SK-N-SH treated with all-trans-retinoic acid at 6 μM for 48 hours (cell line): ENCODE data around the gene CAVIN1.
A peak's percentile ranks its signal among the peaks of the same experiment; 100 is the strongest.

Experiments used
- ATAC-seq: fragments of 200-7000 bp; cut with Tn5 transposase; 3 replicates; pipeline ENCODE4 v1.9.1; 2020; ENCODE audit warnings: mild to moderate bottlenecking, moderate library complexity
- BACH2 ChIP-seq: fragments of 250-450 bp; sonication (Bioruptor Pico); IDR thresholded peaks from 2 replicates; pipeline ENCODE4 v1.9.0; 2021; ENCODE audit warnings: mild to moderate bottlenecking, borderline replicate concordance
- CSDC2 ChIP-seq: fragments of 250-450 bp; sonication (Bioruptor Pico); IDR thresholded peaks from 2 replicates; pipeline ENCODE4 v1.5.0; 2020; ENCODE audit warnings: mild to moderate bottlenecking, moderate library complexity
- ESRRG ChIP-seq: fragments of 250-450 bp; sonication (Bioruptor Pico); IDR thresholded peaks from 2 replicates; pipeline ENCODE4 v1.6.1; 2021; ENCODE audit warnings: mild to moderate bottlenecking
- GLIS3 ChIP-seq: fragments of 250-450 bp; sonication (Bioruptor Pico); IDR thresholded peaks from 2 replicates; pipeline ENCODE4 v1.5.0; 2020; ENCODE audit warnings: mild to moderate bottlenecking, moderate library complexity
- OSR1 ChIP-seq: fragments of 250-450 bp; sonication (Bioruptor Pico); IDR thresholded peaks from 2 replicates; pipeline ENCODE4 v1.8.0; 2022; ENCODE audit warnings: moderate library complexity, mild to moderate bottlenecking, inconsistent platforms
- PPARA ChIP-seq: fragments of 250-450 bp; sonication (Bioruptor Pico); IDR thresholded peaks from 2 replicates; pipeline ENCODE4 v1.5.0; 2020; ENCODE audit warnings: mild to moderate bottlenecking, borderline replicate concordance
- RARB ChIP-seq: fragments of 250-450 bp; sonication (Bioruptor Pico); IDR thresholded peaks from 2 replicates; pipeline ENCODE4 v1.8.0; 2021; ENCODE audit warnings: mild to moderate bottlenecking, moderate library complexity
- SNAI2 ChIP-seq: fragments of 250-450 bp; sonication (Bioruptor Pico); IDR thresholded peaks from 2 replicates; pipeline ENCODE4 v1.5.0; 2020; ENCODE audit warnings: mild to moderate bottlenecking, moderate library complexity
- TCF4 ChIP-seq: fragments of 250-450 bp; sonication (Bioruptor Pico); IDR thresholded peaks from 2 replicates; pipeline ENCODE4 v1.8.0; 2021; ENCODE audit warnings: mild to moderate bottlenecking, moderate library complexity, borderline replicate concordance
- TOX ChIP-seq: fragments of 250-450 bp; sonication (Bioruptor Pico); IDR thresholded peaks from 2 replicates; pipeline ENCODE4 v1.8.0; 2021; ENCODE audit warnings: mild to moderate bottlenecking, moderate library complexity, borderline replicate concordance
- ZC3H10 ChIP-seq: fragments of 250-450 bp; sonication (Bioruptor Pico); IDR thresholded peaks from 2 replicates; pipeline ENCODE4 v1.5.1; 2021; ENCODE audit warnings: mild to moderate bottlenecking, moderate library complexity
- ZFP3 ChIP-seq: fragments of 250-450 bp; sonication (Bioruptor Pico); IDR thresholded peaks from 2 replicates; pipeline ENCODE4 v1.5.0; 2020; ENCODE audit warnings: mild to moderate bottlenecking, moderate library complexity
- ZFP30 ChIP-seq: fragments of 450-650 bp; formaldehyde crosslinking; IDR thresholded peaks from 2 replicates; pipeline ENCODE4 v1.5.0; 2022; ENCODE audit warnings: mild to moderate bottlenecking, moderate library complexity
- ZNF565 ChIP-seq: fragments of 450-650 bp; formaldehyde crosslinking; conservative IDR thresholded peaks from 2 replicates; pipeline ENCODE4 v1.5.0; 2020; ENCODE audit warnings: low read depth, mild to moderate bottlenecking, moderate library complexity
- ZNF70 ChIP-seq: fragments of 450-650 bp; formaldehyde crosslinking; IDR thresholded peaks from 2 replicates; pipeline ENCODE4 v1.5.0; 2020; ENCODE audit warnings: mild to moderate bottlenecking, moderate library complexity
- ZNF8 ChIP-seq: fragments of 450-650 bp; formaldehyde crosslinking; IDR thresholded peaks from 2 replicates; pipeline ENCODE4 v1.5.0; 2020; ENCODE audit warnings: mild to moderate bottlenecking, moderate library complexity
- TF ChIP-seq, protein P1 (sequence below): fragments of 250-450 bp; sonication (Bioruptor Pico); IDR thresholded peaks from 2 replicates; pipeline ENCODE4 v1.8.0; 2020; ENCODE audit warnings: mild to moderate bottlenecking, moderate library complexity, borderline replicate concordance
- TF ChIP-seq, protein P2 (sequence below): fragments of 250-450 bp; sonication (Bioruptor Pico); IDR thresholded peaks from 2 replicates; pipeline ENCODE4 v1.5.1; 2021; ENCODE audit warnings: mild to moderate bottlenecking, moderate library complexity
- TF ChIP-seq, protein P3 (sequence below): fragments of 250-450 bp; sonication (Bioruptor Pico); IDR thresholded peaks from 2 replicates; pipeline ENCODE4 v1.8.0; 2021; ENCODE audit warnings: low read depth, mild to moderate bottlenecking, moderate library complexity, borderline replicate concordance
- TF ChIP-seq, protein P4 (sequence below): fragments of 250-450 bp; sonication (Bioruptor Pico); IDR thresholded peaks from 2 replicates; pipeline ENCODE4 v1.5.0; 2020; ENCODE audit warnings: mild to moderate bottlenecking, moderate library complexity

Gene CAVIN1

DNA sequence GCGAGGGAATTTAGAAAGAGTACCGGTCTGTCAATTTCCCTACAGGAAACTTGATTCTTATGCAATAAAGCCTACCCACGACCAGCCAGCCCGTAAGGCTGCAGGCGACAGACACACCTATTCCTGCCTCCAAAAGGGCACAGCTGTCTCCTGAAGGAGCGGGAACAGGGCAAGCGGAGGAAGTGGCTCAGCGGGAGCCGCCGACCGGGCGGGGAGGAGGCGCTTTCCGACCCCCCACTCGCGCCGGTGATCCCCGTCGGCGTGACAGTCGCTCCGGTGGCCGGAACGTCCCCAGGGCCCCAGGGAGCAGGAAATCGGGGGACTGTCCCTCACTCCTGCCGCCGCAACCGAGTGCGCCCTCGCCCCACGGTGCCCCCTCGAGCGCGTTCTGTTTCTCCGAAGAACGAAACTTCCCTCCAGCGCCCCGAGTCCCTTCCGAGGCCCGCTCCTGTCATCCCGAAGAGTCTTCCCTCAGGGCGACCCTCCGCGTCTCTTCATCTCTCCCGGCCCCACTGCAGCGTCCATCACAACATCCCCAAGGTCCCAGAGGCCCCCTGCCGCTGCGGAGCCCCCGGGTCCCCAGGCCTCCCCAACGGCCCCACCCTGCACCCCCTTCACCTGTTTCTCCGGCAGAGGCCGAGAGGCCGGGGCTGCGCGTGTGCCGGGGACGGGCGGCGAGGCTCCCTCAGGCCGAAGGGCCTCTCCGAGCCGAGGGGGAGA, 35.2 kb downstream of the CAVIN1 start (continued):
- TF ChIP-seq, protein P1, sequence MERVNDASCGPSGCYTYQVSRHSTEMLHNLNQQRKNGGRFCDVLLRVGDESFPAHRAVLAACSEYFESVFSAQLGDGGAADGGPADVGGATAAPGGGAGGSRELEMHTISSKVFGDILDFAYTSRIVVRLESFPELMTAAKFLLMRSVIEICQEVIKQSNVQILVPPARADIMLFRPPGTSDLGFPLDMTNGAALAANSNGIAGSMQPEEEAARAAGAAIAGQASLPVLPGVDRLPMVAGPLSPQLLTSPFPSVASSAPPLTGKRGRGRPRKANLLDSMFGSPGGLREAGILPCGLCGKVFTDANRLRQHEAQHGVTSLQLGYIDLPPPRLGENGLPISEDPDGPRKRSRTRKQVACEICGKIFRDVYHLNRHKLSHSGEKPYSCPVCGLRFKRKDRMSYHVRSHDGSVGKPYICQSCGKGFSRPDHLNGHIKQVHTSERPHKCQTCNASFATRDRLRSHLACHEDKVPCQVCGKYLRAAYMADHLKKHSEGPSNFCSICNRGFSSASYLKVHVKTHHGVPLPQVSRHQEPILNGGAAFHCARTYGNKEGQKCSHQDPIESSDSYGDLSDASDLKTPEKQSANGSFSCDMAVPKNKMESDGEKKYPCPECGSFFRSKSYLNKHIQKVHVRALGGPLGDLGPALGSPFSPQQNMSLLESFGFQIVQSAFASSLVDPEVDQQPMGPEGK (CRISPR knock-in tag), result no peak
- TF ChIP-seq RARB (CRISPR knock-in tag) (no peak), ZFP3 (no peak), ZNF565 (no peak), SNAI2 (CRISPR knock-in tag) (no peak), ZC3H10 (CRISPR knock-in tag) (no peak), ZFP30 (CRISPR knock-in tag) (no peak), BACH2 (CRISPR knock-in tag) (no peak), TCF4 (CRISPR knock-in tag) (no peak), GLIS3 (CRISPR knock-in tag) (no peak)

DNA sequence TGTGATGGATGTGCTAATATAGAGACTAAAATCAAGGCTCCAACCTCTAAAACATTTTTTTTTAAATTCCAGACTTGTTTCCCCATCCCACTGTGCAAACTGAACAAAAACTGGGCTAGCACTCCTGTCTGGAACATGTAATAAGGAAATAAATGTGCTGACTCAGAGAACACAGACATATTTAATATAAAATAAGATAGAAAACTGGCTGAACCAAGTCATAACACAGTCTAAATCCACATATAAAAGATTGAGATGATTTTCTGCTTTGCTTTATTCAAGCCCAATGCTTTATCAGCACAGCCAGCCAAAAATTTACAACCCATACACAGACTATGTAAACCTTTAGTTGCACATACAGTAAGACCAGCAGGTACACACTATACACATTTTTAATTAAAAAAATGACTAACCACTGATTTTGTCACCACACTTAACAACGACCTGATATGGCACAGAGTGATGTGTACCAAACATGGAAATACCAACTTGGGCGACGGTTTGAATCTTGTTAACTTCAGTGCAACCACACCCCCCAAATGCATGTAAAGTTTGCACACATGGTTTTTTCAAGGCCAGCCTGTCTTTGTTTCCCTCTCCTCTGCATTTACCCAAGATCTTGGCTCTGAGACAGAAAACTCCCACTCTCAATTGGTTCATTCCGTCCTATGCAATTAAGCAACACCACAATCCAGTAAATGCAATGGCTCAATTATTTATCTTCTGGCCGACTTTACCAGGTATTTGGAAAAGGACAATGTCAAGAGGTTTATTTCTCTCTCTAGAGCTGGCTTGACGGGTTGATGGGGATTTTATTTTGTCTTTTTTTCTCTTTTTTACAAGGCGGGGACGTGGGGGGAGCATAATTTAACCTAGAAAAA, 36.0 kb downstream of the CAVIN1 start:
- TF ChIP-seq ZFP3 (no peak), PPARA (CRISPR knock-in tag) (no peak), GLIS3 (CRISPR knock-in tag) (no peak), RARB (CRISPR knock-in tag) (no peak), ZNF8 (CRISPR knock-in tag) (no peak), ESRRG (CRISPR knock-in tag) (no peak), ZNF565 (no peak)
- TF ChIP-seq, protein P2, sequence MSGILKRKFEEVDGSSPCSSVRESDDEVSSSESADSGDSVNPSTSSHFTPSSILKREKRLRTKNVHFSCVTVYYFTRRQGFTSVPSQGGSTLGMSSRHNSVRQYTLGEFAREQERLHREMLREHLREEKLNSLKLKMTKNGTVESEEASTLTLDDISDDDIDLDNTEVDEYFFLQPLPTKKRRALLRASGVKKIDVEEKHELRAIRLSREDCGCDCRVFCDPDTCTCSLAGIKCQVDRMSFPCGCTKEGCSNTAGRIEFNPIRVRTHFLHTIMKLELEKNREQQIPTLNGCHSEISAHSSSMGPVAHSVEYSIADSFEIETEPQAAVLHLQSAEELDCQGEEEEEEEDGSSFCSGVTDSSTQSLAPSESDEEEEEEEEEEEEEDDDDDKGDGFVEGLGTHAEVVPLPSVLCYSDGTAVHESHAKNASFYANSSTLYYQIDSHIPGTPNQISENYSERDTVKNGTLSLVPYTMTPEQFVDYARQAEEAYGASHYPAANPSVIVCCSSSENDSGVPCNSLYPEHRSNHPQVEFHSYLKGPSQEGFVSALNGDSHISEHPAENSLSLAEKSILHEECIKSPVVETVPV (CRISPR knock-in tag), result no peak
- TF ChIP-seq, protein P1 (CRISPR knock-in tag), result no peak
- ATAC-seq, result no peak

DNA sequence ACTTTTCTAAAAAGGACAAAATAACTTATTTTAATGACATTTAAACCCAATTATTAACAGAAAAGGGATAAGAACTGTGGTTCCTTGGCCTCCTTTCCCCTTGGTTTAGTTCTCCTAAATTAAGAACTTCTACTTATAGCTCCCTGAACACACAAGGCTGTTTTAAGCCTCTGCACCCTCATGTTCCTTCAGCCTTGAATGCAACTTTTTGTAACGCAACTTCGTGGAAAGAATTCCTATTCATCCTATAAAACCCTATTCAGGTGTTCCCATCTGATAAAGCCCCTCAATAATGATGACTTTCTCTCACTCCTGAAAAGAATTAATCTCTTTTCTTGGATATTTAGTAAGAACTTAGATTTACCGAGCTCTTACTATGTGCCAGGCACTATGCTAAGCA, 41.2 kb downstream of the CAVIN1 start:
- no peak for ATAC-seq
- TF ChIP-seq ZFP3, result peak; percentile 97
- no peak for TF ChIP-seq TOX (CRISPR knock-in tag)

DNA sequence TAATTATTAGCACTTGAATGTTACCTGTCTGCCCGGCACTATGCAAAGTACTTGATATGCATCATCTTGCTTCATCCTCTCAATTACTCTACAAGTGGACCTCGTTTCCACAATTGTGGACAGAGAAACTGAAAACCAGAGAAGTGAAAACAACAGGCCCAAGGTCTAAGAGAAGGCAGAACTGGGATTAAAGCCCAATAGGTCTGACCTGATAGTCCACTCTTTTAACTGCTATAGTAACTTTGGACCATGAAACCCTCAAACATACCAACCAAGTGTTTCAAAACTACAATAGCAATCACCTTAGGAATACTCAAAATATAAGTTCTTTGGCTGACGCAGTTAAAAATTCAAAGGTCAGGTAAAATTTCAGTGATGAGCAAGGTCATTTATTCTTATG, 42.1 kb downstream of the CAVIN1 start:
- no peak for ATAC-seq
- TF ChIP-seq ZNF8 (CRISPR knock-in tag), result no peak
- no peak for TF ChIP-seq CSDC2 (CRISPR knock-in tag)
- no peak for TF ChIP-seq OSR1
- no peak for TF ChIP-seq RARB (CRISPR knock-in tag)
- no peak for TF ChIP-seq BACH2 (CRISPR knock-in tag)
- TF ChIP-seq TCF4 (CRISPR knock-in tag), result no peak
- TF ChIP-seq, protein P1 (CRISPR knock-in tag), result no peak
- no peak for TF ChIP-seq ZNF70 (CRISPR knock-in tag)
- TF ChIP-seq PPARA (CRISPR knock-in tag), result no peak
- TF ChIP-seq, protein P3, sequence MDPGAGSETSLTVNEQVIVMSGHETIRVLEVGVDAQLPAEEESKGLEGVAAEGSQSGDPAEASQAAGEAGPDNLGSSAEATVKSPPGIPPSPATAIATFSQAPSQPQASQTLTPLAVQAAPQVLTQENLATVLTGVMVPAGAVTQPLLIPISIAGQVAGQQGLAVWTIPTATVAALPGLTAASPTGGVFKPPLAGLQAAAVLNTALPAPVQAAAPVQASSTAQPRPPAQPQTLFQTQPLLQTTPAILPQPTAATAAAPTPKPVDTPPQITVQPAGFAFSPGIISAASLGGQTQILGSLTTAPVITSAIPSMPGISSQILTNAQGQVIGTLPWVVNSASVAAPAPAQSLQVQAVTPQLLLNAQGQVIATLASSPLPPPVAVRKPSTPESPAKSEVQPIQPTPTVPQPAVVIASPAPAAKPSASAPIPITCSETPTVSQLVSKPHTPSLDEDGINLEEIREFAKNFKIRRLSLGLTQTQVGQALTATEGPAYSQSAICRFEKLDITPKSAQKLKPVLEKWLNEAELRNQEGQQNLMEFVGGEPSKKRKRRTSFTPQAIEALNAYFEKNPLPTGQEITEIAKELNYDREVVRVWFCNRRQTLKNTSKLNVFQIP (CRISPR knock-in tag), result no peak
- TF ChIP-seq, protein P2 (CRISPR knock-in tag), result no peak
- TF ChIP-seq, protein P4, sequence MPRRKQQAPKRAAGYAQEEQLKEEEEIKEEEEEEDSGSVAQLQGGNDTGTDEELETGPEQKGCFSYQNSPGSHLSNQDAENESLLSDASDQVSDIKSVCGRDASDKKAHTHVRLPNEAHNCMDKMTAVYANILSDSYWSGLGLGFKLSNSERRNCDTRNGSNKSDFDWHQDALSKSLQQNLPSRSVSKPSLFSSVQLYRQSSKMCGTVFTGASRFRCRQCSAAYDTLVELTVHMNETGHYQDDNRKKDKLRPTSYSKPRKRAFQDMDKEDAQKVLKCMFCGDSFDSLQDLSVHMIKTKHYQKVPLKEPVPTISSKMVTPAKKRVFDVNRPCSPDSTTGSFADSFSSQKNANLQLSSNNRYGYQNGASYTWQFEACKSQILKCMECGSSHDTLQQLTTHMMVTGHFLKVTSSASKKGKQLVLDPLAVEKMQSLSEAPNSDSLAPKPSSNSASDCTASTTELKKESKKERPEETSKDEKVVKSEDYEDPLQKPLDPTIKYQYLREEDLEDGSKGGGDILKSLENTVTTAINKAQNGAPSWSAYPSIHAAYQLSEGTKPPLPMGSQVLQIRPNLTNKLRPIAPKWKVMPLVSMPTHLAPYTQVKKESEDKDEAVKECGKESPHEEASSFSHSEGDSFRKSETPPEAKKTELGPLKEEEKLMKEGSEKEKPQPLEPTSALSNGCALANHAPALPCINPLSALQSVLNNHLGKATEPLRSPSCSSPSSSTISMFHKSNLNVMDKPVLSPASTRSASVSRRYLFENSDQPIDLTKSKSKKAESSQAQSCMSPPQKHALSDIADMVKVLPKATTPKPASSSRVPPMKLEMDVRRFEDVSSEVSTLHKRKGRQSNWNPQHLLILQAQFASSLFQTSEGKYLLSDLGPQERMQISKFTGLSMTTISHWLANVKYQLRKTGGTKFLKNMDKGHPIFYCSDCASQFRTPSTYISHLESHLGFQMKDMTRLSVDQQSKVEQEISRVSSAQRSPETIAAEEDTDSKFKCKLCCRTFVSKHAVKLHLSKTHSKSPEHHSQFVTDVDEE (CRISPR knock-in tag), result no peak
